SKM-1 treated with dmso at 0.1 percent for 144 hours (cell line): ENCODE measurements around the gene DLL4.
"Not testable (repeated sequence)": the region's sequence is repeated elsewhere in the genome, so short reads cannot be mapped to it uniquely, and the experiment has no call there.

Source experiments
- DNase-seq: peaks from one replicate; lab custom pipeline; 2025; ENCODE audit not compliant: unreplicated experiment; lab: John Stamatoyannopoulos, UW

The DLL4 gene

DNA sequence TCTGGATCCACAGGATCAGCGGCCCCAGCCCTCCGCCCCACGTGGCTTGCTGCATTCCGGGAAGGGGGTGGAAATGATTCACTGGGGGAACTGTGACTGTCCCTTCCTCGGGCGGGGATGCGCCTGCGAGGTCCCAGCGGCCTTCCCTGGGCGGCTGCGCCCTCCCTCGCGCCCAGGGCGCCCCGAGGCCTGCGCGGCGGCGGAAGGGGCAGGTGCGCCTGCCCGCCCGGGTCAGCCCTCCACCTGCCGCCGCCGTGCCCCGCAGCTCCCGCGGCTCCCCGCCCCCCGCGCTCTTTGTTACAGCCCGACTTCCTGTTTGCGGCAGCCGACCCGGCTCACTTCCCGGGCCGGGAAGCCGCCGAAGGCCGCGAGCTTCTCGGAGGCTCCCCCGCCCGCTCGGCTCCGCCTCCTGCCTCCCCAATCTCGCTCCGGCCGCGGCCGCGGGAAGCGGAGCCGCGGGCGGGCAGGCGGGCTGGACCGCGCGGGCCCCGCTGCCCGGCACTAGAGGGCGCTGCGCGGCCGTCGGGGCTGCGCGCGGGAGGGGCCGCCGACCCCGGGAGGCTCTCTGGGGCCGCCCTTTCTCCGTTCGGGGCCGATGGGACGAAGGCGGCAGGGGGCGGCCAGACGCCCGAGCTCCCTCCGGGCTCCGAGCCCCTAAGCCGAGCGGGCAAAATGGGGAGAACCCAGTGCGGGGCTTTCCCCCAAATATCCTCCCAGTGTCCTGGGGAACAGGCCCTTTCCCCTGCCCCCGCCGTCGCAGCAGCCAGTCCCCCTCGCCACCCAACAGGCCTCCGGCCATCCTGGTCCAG is 12.6 kb downstream of the DLL4 start:
- peak; percentile 83 for DNase-seq

DNA sequence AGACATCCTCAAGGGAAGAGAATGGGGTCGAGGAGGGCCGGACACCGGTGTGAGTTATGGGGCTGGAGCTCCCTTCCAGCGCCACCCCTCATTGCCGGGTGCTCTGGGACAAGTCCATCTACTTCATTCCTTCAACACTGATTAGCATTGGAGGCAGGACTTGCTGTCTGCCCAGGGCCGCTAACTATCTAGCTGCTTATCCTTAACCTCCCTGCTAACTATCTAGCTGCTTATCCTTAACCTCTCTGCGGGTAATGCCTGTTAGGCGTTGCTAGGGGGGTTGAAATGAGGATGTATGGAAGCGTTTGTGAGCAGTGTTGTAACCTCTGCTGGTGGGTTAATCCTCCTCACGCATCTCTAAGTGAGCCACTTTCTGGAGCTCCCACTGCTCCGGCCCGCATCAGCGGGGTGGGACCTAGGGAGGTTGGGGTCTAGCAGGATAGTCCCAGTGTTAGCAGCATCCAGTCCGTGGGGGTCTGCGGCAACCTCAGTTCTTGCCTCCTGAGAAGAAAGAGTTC is 13.3 kb downstream of the DLL4 start:
- peak; percentile 83 for DNase-seq

GRCh38 chr15:40942878-40943277 is 13.7 kb downstream of the DLL4 start:
- DNase-seq: no peak

GRCh38 chr15:40943764-40944365 is 14.7 kb downstream of the DLL4 start:
- DNase-seq: no peak

GRCh38 chr15:40944510-40945296 is 15.6 kb downstream of the DLL4 start:
- no peak for DNase-seq

GRCh38 chr15:40948706-40949473 is 19.8 kb downstream of the DLL4 start:
- DNase-seq: no peak

DNA sequence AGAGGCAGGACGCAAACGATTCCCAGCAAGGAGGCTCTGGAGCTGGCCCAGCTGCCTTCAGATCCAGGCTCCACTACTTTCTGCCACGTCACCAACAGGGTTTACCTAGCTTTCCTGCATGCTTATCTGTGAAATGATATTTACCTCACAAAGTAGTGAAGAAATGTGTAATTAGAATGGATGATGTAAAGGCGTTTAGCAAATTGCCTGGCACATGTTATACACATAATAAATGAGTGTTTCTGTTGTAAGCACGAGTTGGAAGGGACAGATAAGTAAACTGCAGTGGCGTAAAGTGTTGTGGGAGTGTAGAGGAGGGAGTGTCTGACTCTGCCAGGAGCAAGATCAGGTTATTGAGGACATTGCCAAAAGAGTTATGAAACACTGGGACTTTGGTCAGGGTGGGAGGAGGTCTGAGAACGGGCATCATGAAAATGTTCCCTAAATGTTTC is 20.6 kb downstream of the DLL4 start:
- DNase-seq: no peak

- no peak for DNase-seq
Measured at GRCh38 chr15:40951764-40952163, 22.6 kb downstream of the DLL4 start.

GRCh38 chr15:40952301-40952900 is 23.3 kb downstream of the DLL4 start:
- no peak for DNase-seq

DNA sequence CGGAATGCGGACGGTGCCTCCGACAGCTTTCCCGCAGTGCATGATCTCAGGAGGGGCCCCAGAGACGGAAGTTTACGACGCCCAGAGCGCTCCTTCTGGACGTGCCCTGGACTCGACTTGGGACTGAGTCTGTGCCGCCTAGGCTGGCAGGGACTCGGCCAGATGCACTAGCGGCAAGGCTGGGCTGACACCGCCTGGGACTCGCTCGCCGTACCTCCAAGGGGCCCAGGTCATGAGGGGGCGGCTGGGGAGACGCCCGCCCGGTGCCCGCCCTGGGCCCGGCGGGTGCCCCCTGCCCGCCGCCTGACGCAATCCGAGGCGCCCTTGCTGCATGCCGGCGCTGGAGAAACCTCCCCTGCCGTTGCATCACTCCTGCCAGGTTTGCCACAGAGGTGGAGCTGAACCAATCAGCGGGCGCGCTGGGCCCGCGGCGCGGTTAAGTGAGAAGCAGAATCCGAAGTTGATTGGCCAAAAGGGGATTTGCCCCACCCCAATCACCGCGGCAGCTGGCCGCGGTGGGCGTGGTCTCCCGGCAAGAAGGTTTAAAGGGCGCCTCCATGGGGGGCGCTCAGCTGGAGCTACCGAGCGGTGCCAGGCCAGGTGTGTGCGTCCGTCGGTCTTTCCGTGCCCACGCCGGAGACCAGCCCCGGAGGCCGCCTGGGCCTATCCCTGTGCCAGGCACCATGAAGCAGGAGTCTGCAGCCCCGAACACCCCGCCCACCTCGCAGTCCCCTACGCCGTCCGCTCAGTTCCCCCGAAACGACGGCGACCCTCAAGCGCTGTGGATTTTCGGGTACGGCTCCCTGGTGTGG is 24.0 kb downstream of the DLL4 start, which contains the start of gene CHAC1:
Gene CHAC1 (plus strand): TSS at position 571 of the 812 bp plus-strand sequence. CDS start 113 bp downstream, at position 684.
- DNase-seq: peak; percentile 92

GRCh38 chr15:40953713-40954074 is 24.6 kb downstream of the DLL4 start:
- DNase-seq: no peak

DNA sequence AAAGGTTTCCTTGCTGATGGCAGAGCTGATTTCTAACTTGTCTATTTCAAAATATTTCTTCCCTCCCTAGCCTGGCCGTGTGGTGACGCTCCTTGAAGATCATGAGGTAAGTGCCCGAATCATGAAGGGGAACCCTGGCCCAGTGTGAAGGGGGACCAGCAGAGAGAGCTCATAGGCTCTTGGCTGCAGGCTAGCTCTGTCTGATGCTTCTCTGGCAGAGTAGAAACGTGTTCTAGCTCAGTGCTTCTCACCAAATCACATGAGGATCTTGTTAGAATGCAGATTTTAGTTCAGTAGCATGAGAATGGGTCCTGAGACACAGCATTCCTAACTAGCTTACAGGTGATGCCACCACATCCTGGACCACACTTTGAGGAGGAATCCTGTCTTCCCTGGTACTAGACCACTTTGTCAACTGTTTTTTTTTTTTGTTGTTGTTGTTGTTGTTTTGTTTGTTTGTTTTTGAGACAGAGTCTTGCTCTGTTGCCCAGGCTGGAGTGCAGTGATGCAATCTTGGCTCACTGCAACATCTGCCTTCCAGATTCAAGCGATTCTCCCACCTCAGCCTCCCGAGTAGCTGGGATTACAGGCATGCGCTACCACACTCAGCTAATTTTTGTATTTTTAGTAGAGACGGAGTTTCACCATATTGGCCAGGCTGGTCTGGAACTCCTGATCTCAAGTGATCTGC is 25.2 kb downstream of the DLL4 start:
- not testable (repeated sequence) for DNase-seq

GRCh38 chr15:40955141-40955903 is 26.2 kb downstream of the DLL4 start:
- no peak for DNase-seq

GRCh38 chr15:40955930-40956540 is 26.9 kb downstream of the DLL4 start:
- DNase-seq: no peak

DNA sequence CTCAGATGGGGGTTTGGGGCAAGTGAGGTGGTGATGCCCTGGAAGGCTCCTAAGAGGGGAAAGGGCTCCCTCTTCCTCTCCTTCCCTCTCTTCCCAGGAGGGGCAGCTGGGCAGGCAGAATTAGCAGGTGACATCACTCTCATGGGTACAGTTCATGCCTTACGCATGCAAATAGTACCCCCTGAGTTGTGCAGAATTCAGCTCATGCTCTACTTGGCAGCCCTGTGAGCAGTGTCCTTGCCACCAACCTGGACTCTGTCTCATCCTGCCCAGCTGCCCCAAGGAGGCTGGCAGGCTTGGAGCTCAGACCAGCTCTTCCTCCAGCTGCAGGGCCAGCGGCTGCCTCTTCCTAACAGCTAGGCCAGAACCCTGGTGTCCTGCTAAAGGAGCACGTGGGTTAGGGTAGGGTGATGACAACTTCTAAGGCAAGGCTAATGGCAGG is 27.4 kb downstream of the DLL4 start:
- no peak for DNase-seq

DNA sequence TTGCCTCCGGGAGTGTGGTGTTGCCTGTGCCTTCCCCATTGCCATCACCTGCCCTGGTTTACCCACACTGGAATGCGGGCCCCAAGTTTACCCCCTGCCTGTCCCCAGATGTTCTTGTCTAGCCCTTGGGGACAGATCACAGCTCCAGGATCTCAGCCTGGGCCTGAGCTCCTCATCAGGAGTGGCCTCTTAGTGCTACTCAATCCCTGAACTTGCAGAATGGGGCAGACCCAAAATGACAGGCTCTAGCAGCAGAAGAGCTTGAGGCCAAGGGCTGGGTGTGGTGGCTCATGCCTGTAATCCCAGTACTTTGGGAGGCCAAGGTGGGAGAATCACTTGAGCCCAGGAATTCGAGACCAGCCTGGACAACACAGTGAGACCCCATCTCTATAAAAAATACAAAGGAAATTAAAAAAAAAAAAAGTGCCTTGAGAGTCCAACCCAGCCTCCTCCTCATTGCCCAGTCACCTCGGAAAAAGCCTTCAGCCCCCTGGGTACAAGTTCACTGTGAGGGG is 28.0 kb downstream of the DLL4 start:
- no peak for DNase-seq

DNA sequence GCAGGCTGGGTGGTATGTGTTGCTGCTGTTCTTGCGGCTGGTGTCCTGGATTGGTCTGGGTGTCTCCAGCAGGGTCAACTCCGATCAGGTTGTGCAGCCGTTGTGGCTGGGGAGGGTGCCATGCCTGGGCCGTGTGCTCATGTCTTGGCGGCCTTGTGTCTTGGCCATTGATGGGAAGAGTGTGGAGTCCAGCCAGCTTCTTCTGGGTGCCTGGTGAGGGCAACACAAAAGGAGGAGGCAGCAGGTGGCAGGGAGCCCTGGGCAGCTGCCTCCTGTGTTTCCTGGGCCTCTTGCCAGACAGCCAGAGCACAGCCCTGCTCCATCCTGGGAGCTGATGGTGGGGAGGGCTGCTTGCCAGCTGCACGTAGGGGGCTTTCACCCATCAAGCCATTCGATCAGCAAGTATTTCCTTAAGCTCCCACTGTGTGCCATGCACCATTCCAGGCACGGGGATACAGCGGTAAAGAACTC is 28.5 kb downstream of the DLL4 start:
- no peak for DNase-seq
